Measurements from ENCODE around the gene DNTTIP2.
"Not testable (repeated sequence)": the region's sequence is repeated elsewhere in the genome, so short reads cannot be mapped to it uniquely, and the experiment has no call there.

DNTTIP2 gene

DNA sequence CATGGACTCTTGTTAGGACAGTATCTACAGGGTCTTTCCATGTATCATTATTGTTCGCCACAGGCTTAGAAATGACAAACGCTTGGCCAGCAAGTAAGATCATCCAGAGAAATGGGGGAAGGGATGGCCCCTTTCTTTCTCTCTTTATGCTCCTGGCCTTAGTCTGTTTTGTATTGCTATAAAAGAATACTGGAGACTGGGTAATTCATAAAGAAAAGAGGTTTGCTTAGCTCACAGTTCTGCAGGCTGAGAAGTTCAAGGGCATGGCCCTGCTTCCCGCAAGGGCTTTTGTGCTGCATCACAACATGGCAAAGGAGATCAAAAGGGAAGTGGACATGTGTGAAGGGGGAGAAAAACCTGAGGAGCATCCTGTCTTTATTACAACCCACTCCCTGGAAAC, 41.0 kb downstream of the DNTTIP2 start:
- H3K27me3 ChIP-seq (ENCODE audit: low read depth, low read length): no peaks in the 10 kb centered on the region
- H3K9me3 ChIP-seq (ENCODE audit: control insufficient read depth in 1 of 2, low read length in 2 of 2): no peaks in the 10 kb centered on the region
- no peak overlapping the region for H3K27ac ChIP-seq (ENCODE audit: low read length)
- no peaks in the 10 kb centered on the region for H3K4me1 ChIP-seq (ENCODE audit: control insufficient read depth in 1 of 2, insufficient read depth in 2 of 2, low read length in 2 of 2)
- H3K4me3 ChIP-seq (ENCODE audit: low read depth in 1 of 2, low read length in 2 of 2): no peak overlapping the region
- H3K36me3 ChIP-seq (ENCODE audit: control insufficient read depth in 1 of 2, insufficient read depth in 2 of 2, low read length in 2 of 2): no peaks in the 10 kb centered on the region

GRCh38 chr1:93833293-93833692, 45.7 kb downstream of the DNTTIP2 start:
- not testable (repeated sequence) for H3K9me3 ChIP-seq (ENCODE audit: control insufficient read depth in 1 of 2, low read length in 2 of 2); H3K36me3 ChIP-seq (ENCODE audit: control insufficient read depth in 1 of 2, insufficient read depth in 2 of 2, low read length in 2 of 2); H3K27ac ChIP-seq (ENCODE audit: low read length); H3K27me3 ChIP-seq (ENCODE audit: low read depth, low read length); H3K4me1 ChIP-seq (ENCODE audit: control insufficient read depth in 1 of 2, insufficient read depth in 2 of 2, low read length in 2 of 2); H3K4me3 ChIP-seq (ENCODE audit: low read depth in 1 of 2, low read length in 2 of 2)

- Histone ChIP-seq H3K4me3 (ENCODE audit: low read depth in 1 of 2, low read length in 2 of 2) (no peak overlapping the region), H3K9me3 (ENCODE audit: control insufficient read depth in 1 of 2, low read length in 2 of 2) (no peaks in the 10 kb centered on the region), H3K27me3 (ENCODE audit: low read depth, low read length) (no peaks in the 10 kb centered on the region), H3K27ac (ENCODE audit: low read length) (no peak overlapping the region), H3K36me3 (ENCODE audit: control insufficient read depth in 1 of 2, insufficient read depth in 2 of 2, low read length in 2 of 2) (no peaks in the 10 kb centered on the region), H3K4me1 (ENCODE audit: control insufficient read depth in 1 of 2, insufficient read depth in 2 of 2, low read length in 2 of 2) (no peaks in the 10 kb centered on the region)
Measured at GRCh38 chr1:93829061-93829460, 49.9 kb downstream of the DNTTIP2 start.

- no peaks in the 10 kb centered on the region for H3K9me3 ChIP-seq (ENCODE audit: control insufficient read depth in 1 of 2, low read length in 2 of 2)
- no peak overlapping the region for H3K27ac ChIP-seq (ENCODE audit: low read length)
- H3K4me1 ChIP-seq (ENCODE audit: control insufficient read depth in 1 of 2, insufficient read depth in 2 of 2, low read length in 2 of 2): no peaks in the 10 kb centered on the region
- no peak overlapping the region for H3K4me3 ChIP-seq (ENCODE audit: low read depth in 1 of 2, low read length in 2 of 2)
- H3K36me3 ChIP-seq (ENCODE audit: control insufficient read depth in 1 of 2, insufficient read depth in 2 of 2, low read length in 2 of 2): no peaks in the 10 kb centered on the region
- H3K27me3 ChIP-seq (ENCODE audit: low read depth, low read length): no peaks in the 10 kb centered on the region
Measured at GRCh38 chr1:93828367-93828755, 50.6 kb downstream of the DNTTIP2 start.

- H3K27ac ChIP-seq (ENCODE audit: low read length): no peak overlapping the region
- no peaks in the 10 kb centered on the region for H3K36me3 ChIP-seq (ENCODE audit: control insufficient read depth in 1 of 2, insufficient read depth in 2 of 2, low read length in 2 of 2)
- H3K9me3 ChIP-seq (ENCODE audit: control insufficient read depth in 1 of 2, low read length in 2 of 2): no peaks in the 10 kb centered on the region
- no peak overlapping the region for H3K4me3 ChIP-seq (ENCODE audit: low read depth in 1 of 2, low read length in 2 of 2)
- H3K27me3 ChIP-seq (ENCODE audit: low read depth, low read length): no peaks in the 10 kb centered on the region
- no peaks in the 10 kb centered on the region for H3K4me1 ChIP-seq (ENCODE audit: control insufficient read depth in 1 of 2, insufficient read depth in 2 of 2, low read length in 2 of 2)
Measured at GRCh38 chr1:93827633-93828366, 51.2 kb downstream of the DNTTIP2 start.

DNA sequence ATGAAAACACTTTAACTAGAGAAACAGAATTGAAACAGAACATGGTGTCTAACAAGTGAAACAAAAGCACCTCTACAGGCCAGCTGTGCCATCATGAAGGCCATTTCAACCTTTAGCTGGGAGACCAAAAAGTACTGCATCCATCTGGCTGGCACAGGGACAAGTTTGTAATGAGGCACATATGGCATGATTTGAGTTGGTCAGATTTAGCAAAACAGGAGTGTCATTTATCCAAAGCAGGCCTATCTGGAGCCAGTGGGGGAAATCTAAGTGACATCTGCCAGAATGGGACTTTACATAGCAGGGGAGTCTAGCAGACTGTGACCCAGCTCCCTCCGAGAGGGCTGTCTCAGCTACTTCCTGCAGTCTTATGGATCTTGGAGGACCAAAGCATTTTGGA, 51.9 kb downstream of the DNTTIP2 start:
- Histone ChIP-seq H3K4me1 (ENCODE audit: control insufficient read depth in 1 of 2, insufficient read depth in 2 of 2, low read length in 2 of 2) (no peaks in the 10 kb centered on the region), H3K9me3 (ENCODE audit: control insufficient read depth in 1 of 2, low read length in 2 of 2) (no peaks in the 10 kb centered on the region), H3K27ac (ENCODE audit: low read length) (no peak overlapping the region), H3K4me3 (ENCODE audit: low read depth in 1 of 2, low read length in 2 of 2) (no peak overlapping the region), H3K36me3 (ENCODE audit: control insufficient read depth in 1 of 2, insufficient read depth in 2 of 2, low read length in 2 of 2) (no peaks in the 10 kb centered on the region), H3K27me3 (ENCODE audit: low read depth, low read length) (no peaks in the 10 kb centered on the region)

GRCh38 chr1:93824834-93825233, 54.2 kb downstream of the DNTTIP2 start:
- H3K9me3 ChIP-seq (ENCODE audit: control insufficient read depth in 1 of 2, low read length in 2 of 2): no peaks in the 10 kb centered on the region
- no peak overlapping the region for H3K27ac ChIP-seq (ENCODE audit: low read length)
- H3K4me3 ChIP-seq (ENCODE audit: low read depth in 1 of 2, low read length in 2 of 2): no peak overlapping the region
- H3K27me3 ChIP-seq (ENCODE audit: low read depth, low read length): no peaks in the 10 kb centered on the region
- no peaks in the 10 kb centered on the region for H3K36me3 ChIP-seq (ENCODE audit: control insufficient read depth in 1 of 2, insufficient read depth in 2 of 2, low read length in 2 of 2)
- H3K4me1 ChIP-seq (ENCODE audit: control insufficient read depth in 1 of 2, insufficient read depth in 2 of 2, low read length in 2 of 2): no peaks in the 10 kb centered on the region

DNA sequence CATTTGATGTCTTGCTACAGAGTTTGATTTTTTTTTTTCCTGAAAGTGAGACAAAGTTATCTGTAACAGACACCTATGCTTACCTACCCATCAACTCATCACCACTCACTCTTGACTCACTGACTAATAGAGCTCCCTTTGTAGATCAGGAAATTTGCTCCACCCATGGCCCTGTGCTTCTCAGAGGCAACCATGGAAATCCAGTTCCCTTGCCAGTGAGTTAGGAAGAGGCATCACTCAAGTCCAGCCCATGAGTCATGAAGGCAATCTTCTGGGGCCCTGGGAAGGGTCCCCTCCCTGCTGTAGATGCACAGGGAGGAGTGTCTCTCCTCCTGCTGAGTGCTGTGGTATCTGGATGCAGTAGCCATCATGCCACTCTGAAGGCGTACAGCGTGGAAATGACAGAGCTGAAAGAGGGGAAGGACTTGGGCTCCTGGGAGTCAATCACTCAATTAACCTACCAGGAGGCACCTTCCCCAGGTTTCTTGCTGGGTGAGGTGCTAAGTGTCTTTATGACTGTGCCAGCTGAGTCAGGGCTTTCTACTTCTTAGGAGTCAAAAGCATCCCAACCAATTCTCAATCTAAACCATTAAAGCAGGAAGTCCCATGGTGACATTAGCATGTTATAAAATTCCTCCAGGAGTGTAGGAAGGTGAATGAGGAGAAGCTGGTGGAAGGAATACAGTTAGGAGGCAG, 56.1 kb downstream of the DNTTIP2 start:
- Histone ChIP-seq H3K27ac (ENCODE audit: low read length) (no peak overlapping the region), H3K4me3 (ENCODE audit: low read depth in 1 of 2, low read length in 2 of 2) (no peak overlapping the region), H3K9me3 (ENCODE audit: control insufficient read depth in 1 of 2, low read length in 2 of 2) (no peaks in the 10 kb centered on the region), H3K36me3 (ENCODE audit: control insufficient read depth in 1 of 2, insufficient read depth in 2 of 2, low read length in 2 of 2) (no peaks in the 10 kb centered on the region), H3K4me1 (ENCODE audit: control insufficient read depth in 1 of 2, insufficient read depth in 2 of 2, low read length in 2 of 2) (no peaks in the 10 kb centered on the region), H3K27me3 (ENCODE audit: low read depth, low read length) (no peaks in the 10 kb centered on the region)

GRCh38 chr1:93821423-93822144, 57.4 kb downstream of the DNTTIP2 start:
- Histone ChIP-seq H3K36me3 (ENCODE audit: control insufficient read depth in 1 of 2, insufficient read depth in 2 of 2, low read length in 2 of 2) (no peaks in the 10 kb centered on the region), H3K9me3 (ENCODE audit: control insufficient read depth in 1 of 2, low read length in 2 of 2) (no peaks in the 10 kb centered on the region), H3K27ac (ENCODE audit: low read length) (no peak overlapping the region), H3K4me1 (ENCODE audit: control insufficient read depth in 1 of 2, insufficient read depth in 2 of 2, low read length in 2 of 2) (peaks cover 5 to 7% of the 10 kb centered on the region in 2 donors), H3K27me3 (ENCODE audit: low read depth, low read length) (no peaks in the 10 kb centered on the region), H3K4me3 (ENCODE audit: low read depth in 1 of 2, low read length in 2 of 2) (no peak overlapping the region)

GRCh38 chr1:93820554-93821422, 58.2 kb downstream of the DNTTIP2 start:
- Histone ChIP-seq H3K4me3 (ENCODE audit: low read depth in 1 of 2, low read length in 2 of 2) (no peak overlapping the region), H3K27me3 (ENCODE audit: low read depth, low read length) (no peaks in the 10 kb centered on the region), H3K4me1 (ENCODE audit: control insufficient read depth in 1 of 2, insufficient read depth in 2 of 2, low read length in 2 of 2) (peaks cover 5 to 7% of the 10 kb centered on the region in 2 donors), H3K9me3 (ENCODE audit: control insufficient read depth in 1 of 2, low read length in 2 of 2) (no peaks in the 10 kb centered on the region), H3K27ac (ENCODE audit: low read length) (no peak overlapping the region), H3K36me3 (ENCODE audit: control insufficient read depth in 1 of 2, insufficient read depth in 2 of 2, low read length in 2 of 2) (no peaks in the 10 kb centered on the region)

- no peaks in the 10 kb centered on the region for H3K36me3 ChIP-seq (ENCODE audit: control insufficient read depth in 1 of 2, insufficient read depth in 2 of 2, low read length in 2 of 2)
- H3K4me3 ChIP-seq (ENCODE audit: low read depth in 1 of 2, low read length in 2 of 2): no peak overlapping the region
- no peaks in the 10 kb centered on the region for H3K27me3 ChIP-seq (ENCODE audit: low read depth, low read length)
- H3K9me3 ChIP-seq (ENCODE audit: control insufficient read depth in 1 of 2, low read length in 2 of 2): no peaks in the 10 kb centered on the region
- H3K27ac ChIP-seq (ENCODE audit: low read length): no peak overlapping the region
- H3K4me1 ChIP-seq (ENCODE audit: control insufficient read depth in 1 of 2, insufficient read depth in 2 of 2, low read length in 2 of 2): peaks cover 5 to 15% of the 10 kb centered on the region in 2 donors
Measured at GRCh38 chr1:93818570-93818959, 60.4 kb downstream of the DNTTIP2 start.

Data from muscle layer of duodenum (tissue), 2 donors.